ENCODE data around the gene LYST.
"Not testable (repeated sequence)": the region's sequence is repeated elsewhere in the genome, so short reads cannot be mapped to it uniquely, and the experiment has no call there.

The LYST gene

GRCh38 chr1:235791532-235792060, 75.1 kb downstream of the LYST start:
- Histone ChIP-seq H3K4me2 (ENCODE audit: low read length) (no peak overlapping the region), H3F3A (ENCODE audit: control insufficient read depth, insufficient read depth) (no peaks in the 10 kb centered on the region)
- TF ChIP-seq CTCF (IDR thresholded peaks at IDR 0.05; ENCODE audit: low read depth, low read length, poor library complexity, severe bottlenecking), result no peak

GRCh38 chr1:235790123-235790522, 76.6 kb downstream of the LYST start:
- Histone ChIP-seq H3K9me2 (replicated peaks; ENCODE audit: control insufficient read depth, low read length) (no peaks in the 10 kb centered on the region), H3K36me3 (ENCODE audit: control insufficient read depth, low read length) (no peaks in the 10 kb centered on the region), H3K9me3 (ENCODE audit: control insufficient read depth, insufficient read depth, low read length) (no peaks in the 10 kb centered on the region), H3K4me1 (ENCODE audit: control insufficient read depth, low read length) (no peaks in the 10 kb centered on the region), H3K79me2 (ENCODE audit: control insufficient read depth, low read length) (no peaks in the 10 kb centered on the region), H3K27ac (ENCODE audit: low read depth, low read length) (no peak overlapping the region), H3K27me3 (ENCODE audit: control insufficient read depth, low read length) (no peaks in the 10 kb centered on the region), H4K20me1 (ENCODE audit: control insufficient read depth, insufficient read depth, low read depth, low read length) (no peaks in the 10 kb centered on the region), H3K4me2 (ENCODE audit: low read length) (no peak overlapping the region), H3F3A (ENCODE audit: control insufficient read depth, insufficient read depth) (no peaks in the 10 kb centered on the region), H3K4me3 (ENCODE audit: low read length) (no peak overlapping the region)
- TF ChIP-seq CTCF (IDR thresholded peaks at IDR 0.05; ENCODE audit: low read depth, low read length, poor library complexity, severe bottlenecking), result no peak
- no peak for TF ChIP-seq EZH2phosphoT487 (IDR thresholded peaks at IDR 0.05; ENCODE audit: borderline replicate concordance, low read length)

More at GRCh38 chr1:235791532-235792060, 75.1 kb downstream of the LYST start:
- H3K36me3 ChIP-seq (ENCODE audit: control insufficient read depth, low read length), result no peaks in the 10 kb centered on the region
- no peaks in the 10 kb centered on the region for H3K79me2 ChIP-seq (ENCODE audit: control insufficient read depth, low read length)
- H3K27me3 ChIP-seq (ENCODE audit: control insufficient read depth, low read length), result no peaks in the 10 kb centered on the region
- no peak overlapping the region for H3K27ac ChIP-seq (ENCODE audit: low read depth, low read length)
- no peaks in the 10 kb centered on the region for H3K9me2 ChIP-seq (replicated peaks; ENCODE audit: control insufficient read depth, low read length)
- H3K4me3 ChIP-seq (ENCODE audit: low read length), result no peak overlapping the region
- H4K20me1 ChIP-seq (ENCODE audit: control insufficient read depth, insufficient read depth, low read depth, low read length), result no peaks in the 10 kb centered on the region
- H3K9me3 ChIP-seq (ENCODE audit: control insufficient read depth, insufficient read depth, low read length), result no peaks in the 10 kb centered on the region
- no peaks in the 10 kb centered on the region for H3K4me1 ChIP-seq (ENCODE audit: control insufficient read depth, low read length)

- not testable (repeated sequence) for H3K79me2 ChIP-seq (ENCODE audit: control insufficient read depth, low read length); H3K27ac ChIP-seq (ENCODE audit: low read depth, low read length); H3K27me3 ChIP-seq (ENCODE audit: control insufficient read depth, low read length); H4K20me1 ChIP-seq (ENCODE audit: control insufficient read depth, insufficient read depth, low read depth, low read length); H3K4me3 ChIP-seq (ENCODE audit: low read length); H3K9me2 ChIP-seq (replicated peaks; ENCODE audit: control insufficient read depth, low read length); H3K36me3 ChIP-seq (ENCODE audit: control insufficient read depth, low read length); H3K9me3 ChIP-seq (ENCODE audit: control insufficient read depth, insufficient read depth, low read length); H3K4me2 ChIP-seq (ENCODE audit: low read length); H3K4me1 ChIP-seq (ENCODE audit: control insufficient read depth, low read length); H3F3A ChIP-seq (ENCODE audit: control insufficient read depth, insufficient read depth)
These were observed 80.3 kb downstream of the LYST start for GRCh38 chr1:235786227-235786898.

GRCh38 chr1:235784950-235785349, 81.8 kb downstream of the LYST start:
- Histone ChIP-seq H3F3A (ENCODE audit: control insufficient read depth, insufficient read depth) (no peaks in the 10 kb centered on the region), H3K36me3 (ENCODE audit: control insufficient read depth, low read length) (no peaks in the 10 kb centered on the region), H3K4me1 (ENCODE audit: control insufficient read depth, low read length) (no peaks in the 10 kb centered on the region), H3K9me3 (ENCODE audit: control insufficient read depth, insufficient read depth, low read length) (no peaks in the 10 kb centered on the region), H3K27ac (ENCODE audit: low read depth, low read length) (no peak overlapping the region), H4K20me1 (ENCODE audit: control insufficient read depth, insufficient read depth, low read depth, low read length) (no peaks in the 10 kb centered on the region), H3K4me3 (ENCODE audit: low read length) (no peak overlapping the region), H3K4me2 (ENCODE audit: low read length) (no peak overlapping the region), H3K27me3 (ENCODE audit: control insufficient read depth, low read length) (no peaks in the 10 kb centered on the region), H3K79me2 (ENCODE audit: control insufficient read depth, low read length) (no peaks in the 10 kb centered on the region), H3K9me2 (replicated peaks; ENCODE audit: control insufficient read depth, low read length) (no peaks in the 10 kb centered on the region)
- TF ChIP-seq EZH2phosphoT487 (IDR thresholded peaks at IDR 0.05; ENCODE audit: borderline replicate concordance, low read length) (no peak), CTCF (IDR thresholded peaks at IDR 0.05; ENCODE audit: low read depth, low read length, poor library complexity, severe bottlenecking) (no peak)

Data from DOHH2 (cell line).